ENCODE results near the gene UBA6.

GRCh38 chr4:67608027-67608426, 92.9 kb downstream of the UBA6 start:
- TF ChIP-seq HDGF (IDR thresholded peaks at IDR 0.05; ENCODE audit: borderline replicate concordance) = no peak
- no peak for TF ChIP-seq CTBP1 (IDR thresholded peaks at IDR 0.05; ENCODE audit: borderline replicate concordance)
- TF ChIP-seq BHLHE40 (IDR thresholded peaks at IDR 0.05; ENCODE audit: borderline replicate concordance) = no peak
- TF ChIP-seq FOXM1 (IDR thresholded peaks at IDR 0.05; ENCODE audit: borderline replicate concordance) = no peak
- no peak for TF ChIP-seq SP1 (IDR thresholded peaks at IDR 0.05)
- no peak for TF ChIP-seq TARDBP (IDR thresholded peaks at IDR 0.05)
- no peak for TF ChIP-seq SUZ12 (IDR thresholded peaks at IDR 0.05)
- no peak for TF ChIP-seq ELF4 (IDR thresholded peaks at IDR 0.05)
- TF ChIP-seq ARNT (IDR thresholded peaks at IDR 0.05) = no peak
- TF ChIP-seq FOXK2 (IDR thresholded peaks at IDR 0.05) = no peak
- TF ChIP-seq FOXA1 (IDR thresholded peaks at IDR 0.05) = no peak
- no peak for TF ChIP-seq ZNF384 (IDR thresholded peaks at IDR 0.05)
- TF ChIP-seq NFRKB (IDR thresholded peaks at IDR 0.05) = no peak

Data from HEK293T (cell line).